PFSK-1 (cell line): ENCODE results near the gene ISG15.

Experiments
- POLR2AphosphoS5 ChIP-seq: IDR thresholded peaks from 2 replicates; pipeline ENCODE4 v1.6.1; 2012; ENCODE audit warnings: low read depth, mild to moderate bottlenecking, control low read depth, low read length, moderate library complexity
- SIN3A ChIP-seq: IDR thresholded peaks from 2 replicates; pipeline ENCODE4 v1.6.1; 2012; ENCODE audit warnings: mild to moderate bottlenecking, low read length, moderate library complexity, borderline replicate concordance; ENCODE audit not compliant: insufficient read depth
- TAF1 ChIP-seq: IDR thresholded peaks from 2 replicates; pipeline ENCODE4 v1.6.1; 2012; ENCODE audit warnings: low read length, control low read depth, borderline replicate concordance; ENCODE audit not compliant: insufficient read depth

DNA sequence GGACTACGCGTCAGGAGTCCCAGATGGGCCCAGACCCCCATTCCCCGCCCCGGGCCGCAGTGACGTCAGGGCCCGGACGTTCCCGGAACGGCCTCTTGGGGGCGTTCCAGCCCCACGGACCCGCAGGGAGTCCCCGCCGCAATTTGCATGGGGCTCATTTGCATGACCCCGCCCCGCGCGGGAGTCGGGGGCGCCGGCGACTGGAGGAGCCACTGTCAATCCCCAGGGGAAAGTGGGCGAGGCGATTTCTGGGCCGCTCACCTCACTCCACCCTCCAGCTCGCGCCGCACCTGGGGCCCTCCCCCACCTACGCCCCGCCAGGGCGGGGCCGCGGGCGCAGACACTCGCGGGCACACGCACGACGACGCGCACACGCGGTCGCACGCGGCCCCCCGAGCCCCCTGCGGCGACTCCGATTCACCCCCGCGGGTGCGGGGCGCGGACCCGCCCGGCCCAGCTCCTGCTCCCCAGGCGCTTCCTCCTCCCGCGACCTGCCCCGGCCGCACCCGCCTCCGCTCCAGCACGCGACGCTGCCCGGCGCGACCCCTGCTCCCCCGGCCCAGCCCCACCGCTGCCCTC lies 19.8 kb downstream of the ISG15 start:
- no peak for TF ChIP-seq SIN3A
- no peak for TF ChIP-seq POLR2AphosphoS5
- TF ChIP-seq TAF1, result no peak
